OCI-LY3 (cell line): ENCODE results near the gene GFRA1.

Experiments used
- H2AFZ ChIP-seq: fragments of 200-600, 300-600 bp; shearing (Covaris generic); 2 replicates; pipeline ENCODE4 v1.6.0; 2014; ENCODE audit warnings: antibody characterized with exemption, low read depth, low read length
- H3K27ac ChIP-seq: fragments of 200-600, 300-600 bp; sonication (generic); 2 replicates; pipeline ENCODE4 v1.5.1; 2014; ENCODE audit warnings: mild to moderate bottlenecking, low read length, moderate library complexity, mixed read lengths
- H3K27me3 ChIP-seq: fragments of 200-600, 300-600 bp; sonication (generic); 2 replicates; pipeline ENCODE4 v1.6.1; 2014; ENCODE audit warnings: low read depth, low read length, mixed read lengths
- H3K36me3 ChIP-seq: fragments of 200-600, 300-600 bp; sonication (generic); replicated peaks from 2 replicates; pipeline ENCODE3; 2014; ENCODE audit warnings: low read depth, low read length, mixed read lengths
- H3K4me1 ChIP-seq: fragments of 300-600, 200-600 bp; sonication (generic); 2 replicates; pipeline ENCODE4 v1.6.1; 2014; ENCODE audit warnings: low read length, mixed read lengths
- H3K4me2 ChIP-seq: fragments of 200-600, 300-600 bp; sonication (generic); 2 replicates; pipeline ENCODE4 v1.6.1; 2014; ENCODE audit warnings: low read length, mixed read lengths
- H3K4me3 ChIP-seq: fragments of 300-600, 200-600 bp; sonication (generic); 2 replicates; pipeline ENCODE4 v1.5.1; 2014; ENCODE audit warnings: antibody characterized with exemption, mild to moderate bottlenecking, low read length, moderate library complexity
- H3K79me2 ChIP-seq: fragments of 300-600, 200-600 bp; shearing (Covaris generic); 2 replicates; pipeline ENCODE4 v1.6.1; 2014; ENCODE audit warnings: mild to moderate bottlenecking, low read length, mixed read lengths
- H3K9ac ChIP-seq: fragments of 300-600, 200-600 bp; shearing (Covaris generic); 2 replicates; pipeline ENCODE4 v1.6.0; 2014; ENCODE audit warnings: mild to moderate bottlenecking, low read length, moderate library complexity
- H3K9me3 ChIP-seq: fragments of 200-600, 300-600 bp; shearing (Covaris generic); 2 replicates; pipeline ENCODE4 v1.6.1; 2014; ENCODE audit warnings: low read length, mixed read lengths; ENCODE audit not compliant: insufficient read depth
- H4K20me1 ChIP-seq: fragments of 200-600, 300-600 bp; sonication (generic); 2 replicates; pipeline ENCODE4 v1.6.1; 2016; ENCODE audit warnings: low read length, mixed read lengths; ENCODE audit not compliant: insufficient read depth
- EZH2phosphoT487 ChIP-seq: fragments of 200-600 bp; shearing (Covaris generic); IDR thresholded peaks from 2 replicates; pipeline ENCODE4 v1.6.1; 2018; ENCODE audit warnings: antibody characterized with exemption, mixed run types, low read depth
- TF ChIP-seq, protein P1 (sequence below): fragments of 200-600, 300-600 bp; sonication (generic); IDR thresholded peaks from 2 replicates; pipeline ENCODE4 v1.5.1; 2014; ENCODE audit warnings: antibody characterized with exemption, low read length, low read depth

Gene GFRA1

DNA sequence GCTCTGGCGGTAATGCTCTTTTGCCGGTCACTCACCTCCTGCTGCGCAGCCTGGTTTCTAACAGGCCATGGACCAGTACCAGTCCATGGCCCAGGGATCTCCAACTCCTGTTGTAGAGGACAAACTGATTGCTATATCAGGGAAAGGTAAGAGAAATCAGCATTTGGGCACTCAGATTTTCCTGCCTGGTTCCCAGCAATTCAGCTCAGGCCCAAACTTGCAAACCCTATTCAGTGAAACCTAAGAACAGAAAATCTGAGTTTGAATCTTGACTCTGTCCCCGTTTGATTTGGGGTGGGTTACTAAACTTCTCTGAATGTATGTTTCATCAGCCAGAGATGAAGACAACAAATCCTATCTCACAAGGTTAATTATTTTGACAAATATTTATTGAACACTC lies 77.4 kb downstream of the GFRA1 start:
- TF ChIP-seq, protein P1, sequence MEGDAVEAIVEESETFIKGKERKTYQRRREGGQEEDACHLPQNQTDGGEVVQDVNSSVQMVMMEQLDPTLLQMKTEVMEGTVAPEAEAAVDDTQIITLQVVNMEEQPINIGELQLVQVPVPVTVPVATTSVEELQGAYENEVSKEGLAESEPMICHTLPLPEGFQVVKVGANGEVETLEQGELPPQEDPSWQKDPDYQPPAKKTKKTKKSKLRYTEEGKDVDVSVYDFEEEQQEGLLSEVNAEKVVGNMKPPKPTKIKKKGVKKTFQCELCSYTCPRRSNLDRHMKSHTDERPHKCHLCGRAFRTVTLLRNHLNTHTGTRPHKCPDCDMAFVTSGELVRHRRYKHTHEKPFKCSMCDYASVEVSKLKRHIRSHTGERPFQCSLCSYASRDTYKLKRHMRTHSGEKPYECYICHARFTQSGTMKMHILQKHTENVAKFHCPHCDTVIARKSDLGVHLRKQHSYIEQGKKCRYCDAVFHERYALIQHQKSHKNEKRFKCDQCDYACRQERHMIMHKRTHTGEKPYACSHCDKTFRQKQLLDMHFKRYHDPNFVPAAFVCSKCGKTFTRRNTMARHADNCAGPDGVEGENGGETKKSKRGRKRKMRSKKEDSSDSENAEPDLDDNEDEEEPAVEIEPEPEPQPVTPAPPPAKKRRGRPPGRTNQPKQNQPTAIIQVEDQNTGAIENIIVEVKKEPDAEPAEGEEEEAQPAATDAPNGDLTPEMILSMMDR = no peak
- TF ChIP-seq EZH2phosphoT487 = no peak
- no peak overlapping the region for H3K27ac ChIP-seq
- H3K36me3 ChIP-seq = no peaks in the 10 kb centered on the region
- H3K9me3 ChIP-seq = no peaks in the 10 kb centered on the region
- H3K4me2 ChIP-seq = no peak overlapping the region
- no peak overlapping the region for H2AFZ ChIP-seq
- no peak overlapping the region for H3K9ac ChIP-seq
- H3K79me2 ChIP-seq = no peaks in the 10 kb centered on the region
- no peak overlapping the region for H3K4me3 ChIP-seq
- no peaks in the 10 kb centered on the region for H4K20me1 ChIP-seq
- H3K27me3 ChIP-seq = no peaks in the 10 kb centered on the region
- H3K4me1 ChIP-seq = no peaks in the 10 kb centered on the region

DNA sequence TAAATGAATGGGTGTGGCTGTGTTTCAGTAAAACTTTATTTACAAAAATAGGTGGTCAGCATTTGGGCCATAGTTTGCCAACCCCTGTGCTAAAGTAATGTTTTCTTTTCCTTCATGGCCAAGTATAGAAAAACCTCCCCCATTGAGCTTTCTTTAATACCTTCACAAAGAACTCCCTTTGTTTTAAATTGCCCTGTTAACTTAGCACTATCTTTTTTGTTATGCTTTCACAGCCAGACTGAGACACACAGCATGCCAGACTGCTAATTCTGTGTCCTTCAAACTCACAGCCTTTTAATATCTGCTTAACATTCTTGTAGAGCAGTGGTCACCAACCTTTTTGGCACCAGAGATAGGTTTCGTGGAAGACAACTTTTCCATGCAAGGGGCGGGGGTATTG lies 78.0 kb downstream of the GFRA1 start:
- Histone ChIP-seq H2AFZ (no peak overlapping the region), H3K27me3 (no peaks in the 10 kb centered on the region), H3K27ac (no peak overlapping the region), H3K9me3 (no peaks in the 10 kb centered on the region), H3K36me3 (no peaks in the 10 kb centered on the region), H3K9ac (no peak overlapping the region), H3K4me3 (no peak overlapping the region), H3K4me2 (no peak overlapping the region), H4K20me1 (no peaks in the 10 kb centered on the region), H3K4me1 (no peaks in the 10 kb centered on the region), H3K79me2 (no peaks in the 10 kb centered on the region)
- TF ChIP-seq, protein P1 = no peak
- TF ChIP-seq EZH2phosphoT487 = no peak

DNA sequence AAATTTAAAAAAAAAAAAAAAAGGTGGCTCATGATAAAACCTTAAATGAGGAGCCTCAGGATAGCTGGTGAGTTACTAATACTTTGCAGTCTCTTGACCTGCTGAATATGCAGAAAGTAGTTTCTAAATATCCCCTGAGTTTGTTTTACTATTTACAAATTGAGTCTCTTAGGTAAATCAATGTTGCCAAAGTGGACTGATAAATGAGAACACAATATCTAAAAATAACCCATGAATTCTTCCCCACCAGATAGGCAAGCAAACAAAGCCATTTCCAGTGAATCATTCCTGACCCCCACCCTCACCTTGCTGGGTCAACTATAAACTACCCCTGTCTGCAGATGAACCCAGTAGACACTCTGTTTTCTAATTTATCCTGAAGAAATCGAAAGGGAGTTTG lies 78.9 kb downstream of the GFRA1 start:
- TF ChIP-seq EZH2phosphoT487 = no peak
- TF ChIP-seq, protein P1 = no peak
- Histone ChIP-seq H3K4me2 (no peak overlapping the region), H3K4me1 (no peaks in the 10 kb centered on the region), H3K27ac (no peak overlapping the region), H3K36me3 (no peaks in the 10 kb centered on the region), H2AFZ (no peak overlapping the region), H3K4me3 (no peak overlapping the region), H4K20me1 (no peaks in the 10 kb centered on the region), H3K9ac (no peak overlapping the region), H3K9me3 (no peaks in the 10 kb centered on the region), H3K79me2 (no peaks in the 10 kb centered on the region), H3K27me3 (no peaks in the 10 kb centered on the region)

DNA sequence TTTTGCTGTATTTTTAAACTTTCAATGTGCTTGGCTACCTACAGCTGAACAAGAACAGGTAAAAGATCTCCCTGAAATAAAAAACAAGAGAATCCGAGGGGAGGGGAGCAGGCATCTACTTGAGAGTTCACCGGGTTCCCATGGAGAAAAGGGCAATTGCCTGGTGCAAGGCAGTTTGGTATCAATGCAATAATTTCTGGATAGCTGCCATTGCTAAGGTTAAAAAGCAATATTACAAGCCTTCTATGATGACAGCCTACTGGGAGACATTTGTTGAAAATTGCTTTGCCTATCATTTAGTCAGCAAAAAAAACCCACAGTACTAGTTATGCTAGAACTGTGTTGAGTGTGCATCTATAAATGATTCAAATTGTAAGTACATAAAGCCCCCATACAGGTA lies 82.1 kb downstream of the GFRA1 start:
- H4K20me1 ChIP-seq = no peaks in the 10 kb centered on the region
- H3K36me3 ChIP-seq = no peaks in the 10 kb centered on the region
- no peak overlapping the region for H3K9ac ChIP-seq
- H3K4me1 ChIP-seq = no peaks in the 10 kb centered on the region
- no peak overlapping the region for H2AFZ ChIP-seq
- no peak overlapping the region for H3K27ac ChIP-seq
- no peaks in the 10 kb centered on the region for H3K27me3 ChIP-seq
- no peak overlapping the region for H3K4me3 ChIP-seq
- TF ChIP-seq, protein P1 = no peak
- TF ChIP-seq EZH2phosphoT487 = no peak
- no peaks in the 10 kb centered on the region for H3K79me2 ChIP-seq
- no peak overlapping the region for H3K4me2 ChIP-seq
- no peaks in the 10 kb centered on the region for H3K9me3 ChIP-seq
